Brain microvascular endothelial cell (primary cell): ENCODE data around the gene ZNF485.

ENCODE experiments used
- DNase-seq: peaks from one replicate; pipeline ENCODE4 v3.0.0-alpha.2; 2020
- H3K27ac ChIP-seq: fragments of 250-450 bp; sonication (Bioruptor Pico); 2 replicates; pipeline ENCODE4 v1.5.1; 2020; ENCODE audit warnings: mild to moderate bottlenecking, moderate library complexity
- H3K27me3 ChIP-seq: fragments of 250-450 bp; sonication (Bioruptor Pico); replicated peaks from 2 replicates; pipeline ENCODE4 v1.5.1; 2020; ENCODE audit warnings: mild to moderate bottlenecking
- H3K36me3 ChIP-seq: fragments of 250-450 bp; sonication (Bioruptor Pico); replicated peaks from 2 replicates; pipeline ENCODE4 v1.5.1; 2020; ENCODE audit warnings: mild to moderate bottlenecking
- H3K4me3 ChIP-seq: 2 replicates; pipeline ENCODE4 v1.5.1; 2011; ENCODE audit warnings: low read depth, mild to moderate bottlenecking, control low read depth, low read length, moderate library complexity
- CTCF ChIP-seq: IDR thresholded peaks from 2 replicates; pipeline ENCODE4 v1.5.1; 2011; ENCODE audit warnings: low read depth, mild to moderate bottlenecking, moderate library complexity, low read length, control low read depth, inconsistent platforms; ENCODE audit errors: missing control alignments
- in situ Hi-C: cut with HindIII; loops from 2 replicates; pipeline ENCODE4 v1.10.0; 2017; ENCODE audit warnings: low sequenced_read_pairs, low pct_ligation_motif_present

Gene ZNF485

GRCh38 chr10:43574001-43574892 lies 32.0 kb upstream of the ZNF485 start, which contains the start of gene ZNF239:
Gene ZNF239, minus strand, starts transcription at chr10:43574616. Its CDS starts 16,537 bp downstream, at chr10:43558079.
- peak; percentile 84 for DNase-seq
- Histone ChIP-seq H3K36me3 (peaks cover 1% of the 10 kb centered on the region), H3K27me3 (no peaks in the 10 kb centered on the region), H3K27ac (peak within 1 kb of the TSS; percentile 37), H3K4me3 (peak within 1 kb of the TSS; percentile 61)
- in situ Hi-C loops = no loop called here
- no peak for TF ChIP-seq CTCF

GRCh38 chr10:43574906-43575305 lies 31.3 kb upstream of the ZNF485 start:
- Histone ChIP-seq H3K36me3 (no peaks in the 10 kb centered on the region), H3K4me3 (peak overlapping the region; percentile 61), H3K27me3 (no peaks in the 10 kb centered on the region), H3K27ac (no peak overlapping the region)
- in situ Hi-C loops = no loop called here
- TF ChIP-seq CTCF = no peak
- no peak for DNase-seq

GRCh38 chr10:43576062-43576461 lies 30.2 kb upstream of the ZNF485 start:
- Histone ChIP-seq H3K27me3 (no peaks in the 10 kb centered on the region), H3K27ac (no peak overlapping the region), H3K4me3 (no peak overlapping the region), H3K36me3 (no peaks in the 10 kb centered on the region)
- TF ChIP-seq CTCF = no peak
- in situ Hi-C loops = no loop called here
- DNase-seq = no peak

GRCh38 chr10:43576580-43576979 lies 29.7 kb upstream of the ZNF485 start:
- Histone ChIP-seq H3K27ac (no peak overlapping the region), H3K27me3 (no peaks in the 10 kb centered on the region), H3K36me3 (no peaks in the 10 kb centered on the region), H3K4me3 (no peak overlapping the region)
- in situ Hi-C loops = no loop called here
- TF ChIP-seq CTCF = no peak
- DNase-seq = no peak

- TF ChIP-seq CTCF = no peak
- H3K27me3 ChIP-seq = no peaks in the 10 kb centered on the region
- no peak overlapping the region for H3K27ac ChIP-seq
- no peak overlapping the region for H3K4me3 ChIP-seq
- H3K36me3 ChIP-seq = no peaks in the 10 kb centered on the region
- DNase-seq = no peak
- in situ Hi-C loops = no loop called here
These were observed 22.2 kb upstream of the ZNF485 start for GRCh38 chr10:43584051-43584450.
